ENCODE results near the gene CFAP221. TPM values are rescaled to one million over a fixed set of nuclear protein-coding genes. Genes with fewer than 3 reads are reported as not detected.

CFAP221 gene
- total and polyA plus RNA-seq, 2 donors (not counting 3 experiments of a cell fraction or from before 2014, with no cell fraction given): 0.06 TPM; not detected in 1

- no peaks in the 10 kb centered on the region for H3K36me3 ChIP-seq (ENCODE audit: control insufficient read depth in 2 of 2, extremely low read depth in 1 of 2, insufficient read depth in 2 of 2, low read length in 2 of 2)
- no peak for TF ChIP-seq MYC (IDR thresholded peaks at IDR 0.05; ENCODE audit: low read depth, low read length)
- TF ChIP-seq POLR2AphosphoS5 (IDR thresholded peaks at IDR 0.05; ENCODE audit: insufficient read depth, low read depth, low read length): no peak
- no peak for TF ChIP-seq JUN (IDR thresholded peaks at IDR 0.05; ENCODE audit: borderline replicate concordance, insufficient read depth, insufficient read length, low read depth)
- DNase-seq (ENCODE audit: low read depth, low spot score) (no peak), FAIRE-seq (no peak)
- no peaks in the 10 kb centered on the region for H3K4me1 ChIP-seq (ENCODE audit: control insufficient read depth, extremely low read depth, insufficient read depth, low read length)
- ChIA-PET CTCF (no interaction called here), POLR2A (no interaction called here)
- no peak overlapping the region for H2AFZ ChIP-seq (ENCODE audit: low read depth, low read length)
- no peak overlapping the region for H3K4me3 ChIP-seq (replicated peaks in 1 of 3; ENCODE audit: insufficient read depth in 1 of 3, low read depth in 1 of 3, low read length in 3 of 3)
- no peak overlapping the region for H3K9ac ChIP-seq (replicated peaks; ENCODE audit: extremely low read depth, insufficient read depth, low read length)
- no peaks in the 10 kb centered on the region for H3K27me3 ChIP-seq (ENCODE audit: control insufficient read depth in 2 of 2, insufficient read depth in 2 of 2, low read length in 2 of 2)
- H3K79me2 ChIP-seq (ENCODE audit: control insufficient read depth, insufficient read depth, low read length): no peaks in the 10 kb centered on the region
- H3K9me1 ChIP-seq (replicated peaks; ENCODE audit: control insufficient read depth, extremely low read depth, insufficient read depth, low read length): no peaks in the 10 kb centered on the region
- H3K27ac ChIP-seq (ENCODE audit: insufficient read depth, low read depth, low read length): no peak overlapping the region
- no TSS peak for BruUV-seq (replicated peaks)
- no peak overlapping the region for H3K4me2 ChIP-seq (ENCODE audit: insufficient read depth, low read length)
- dilution Hi-C loops (cut with MboI; ENCODE audit: extremely low pct_ligation_motif_present, low sequenced_read_pairs): no loop called here
- H3K9me3 ChIP-seq (replicated peaks; ENCODE audit: control insufficient read depth, insufficient read depth, low read length): no peaks in the 10 kb centered on the region
- H4K20me1 ChIP-seq (replicated peaks; ENCODE audit: control insufficient read depth, extremely low read depth, insufficient read depth, low read length): no peaks in the 10 kb centered on the region
- intact Hi-C loops (cut with micrococcal nuclease): no loop called here
Observed at GRCh38 chr2:119688616-119689015, 144.4 kb downstream of the CFAP221 start.

- POLR2A ChIA-PET: no interaction called here
- DNase-seq (ENCODE audit: low read depth, low spot score): no peak
- Histone ChIP-seq H3K79me2 (ENCODE audit: control insufficient read depth, insufficient read depth, low read length) (no peaks in the 10 kb centered on the region), H3K4me1 (ENCODE audit: control insufficient read depth, extremely low read depth, insufficient read depth, low read length) (no peaks in the 10 kb centered on the region), H3K27ac (ENCODE audit: insufficient read depth, low read depth, low read length) (no peak overlapping the region), H3K4me2 (ENCODE audit: insufficient read depth, low read length) (no peak overlapping the region), H3K9ac (replicated peaks; ENCODE audit: extremely low read depth, insufficient read depth, low read length) (no peak overlapping the region), H3K36me3 (ENCODE audit: control insufficient read depth in 2 of 2, extremely low read depth in 1 of 2, insufficient read depth in 2 of 2, low read length in 2 of 2) (no peaks in the 10 kb centered on the region), H3K4me3 (replicated peaks in 1 of 3; ENCODE audit: insufficient read depth in 1 of 3, low read depth in 1 of 3, low read length in 3 of 3) (no peak overlapping the region), H4K20me1 (replicated peaks; ENCODE audit: control insufficient read depth, extremely low read depth, insufficient read depth, low read length) (no peaks in the 10 kb centered on the region), H3K27me3 (ENCODE audit: control insufficient read depth in 2 of 2, insufficient read depth in 2 of 2, low read length in 2 of 2) (no peaks in the 10 kb centered on the region), H3K9me3 (replicated peaks; ENCODE audit: control insufficient read depth, insufficient read depth, low read length) (no peaks in the 10 kb centered on the region), H2AFZ (ENCODE audit: low read depth, low read length) (no peak overlapping the region), H3K9me1 (replicated peaks; ENCODE audit: control insufficient read depth, extremely low read depth, insufficient read depth, low read length) (no peaks in the 10 kb centered on the region)
- BruUV-seq (replicated peaks): no TSS peak
- dilution Hi-C loops (cut with MboI; ENCODE audit: extremely low pct_ligation_motif_present, low sequenced_read_pairs) (no loop called here), intact Hi-C loops (cut with micrococcal nuclease) (no loop called here)
- no peak for TF ChIP-seq MYC (IDR thresholded peaks at IDR 0.05; ENCODE audit: low read depth, low read length)
- TF ChIP-seq EZH2 (IDR thresholded peaks at IDR 0.05; ENCODE audit: borderline replicate concordance, low read depth, low read length, severe bottlenecking): no peak
- TF ChIP-seq MAX (IDR thresholded peaks at IDR 0.05; ENCODE audit: insufficient read depth, insufficient read length): no peak
- TF ChIP-seq FOS (IDR thresholded peaks at IDR 0.05; ENCODE audit: borderline replicate concordance, insufficient read depth, low read length): no peak
- no peak for TF ChIP-seq JUN (IDR thresholded peaks at IDR 0.05; ENCODE audit: borderline replicate concordance, insufficient read depth, insufficient read length, low read depth)
- no peak for FAIRE-seq
- CTCF ChIA-PET: no interaction called here
Observed at GRCh38 chr2:119689218-119689617, 145.0 kb downstream of the CFAP221 start.

Data from endothelial cell of umbilical vein (primary cell).